ENCODE data around the gene MARCO.

MARCO gene

DNA sequence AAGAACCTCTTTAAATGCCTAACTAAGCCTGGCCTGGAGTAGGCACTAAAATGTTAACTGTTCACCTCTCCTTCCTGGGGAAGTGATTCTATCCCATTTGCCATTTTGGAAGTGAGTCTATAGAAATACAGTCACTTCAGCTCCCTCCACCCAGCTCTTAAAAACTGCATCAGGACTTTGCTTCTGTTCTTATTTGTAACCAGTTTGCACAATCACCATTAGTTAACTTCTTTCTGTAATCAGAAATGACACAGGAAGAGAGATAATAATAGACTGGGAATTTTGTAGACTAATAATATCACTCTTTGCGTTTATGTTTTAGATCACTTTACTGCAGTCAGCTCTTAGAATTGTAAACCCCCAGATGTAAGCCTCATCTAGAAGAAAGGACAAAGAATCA lies 16.0 kb upstream of the MARCO start:
- CTCF ChIA-PET, result no interaction called here
- POLR2A ChIA-PET, result no interaction called here
- DNase-seq (ENCODE audit: extremely low spot score), result no peak
- TF ChIP-seq TARDBP (IDR thresholded peaks at IDR 0.05) (no peak), L3MBTL2 (conservative IDR thresholded peaks at IDR 0.05) (no peak), ELF4 (IDR thresholded peaks at IDR 0.05) (no peak), BHLHE40 (IDR thresholded peaks at IDR 0.05; ENCODE audit: borderline replicate concordance) (no peak), FOXA1 (IDR thresholded peaks at IDR 0.05) (no peak), HDGF (IDR thresholded peaks at IDR 0.05; ENCODE audit: borderline replicate concordance) (no peak)

DNA sequence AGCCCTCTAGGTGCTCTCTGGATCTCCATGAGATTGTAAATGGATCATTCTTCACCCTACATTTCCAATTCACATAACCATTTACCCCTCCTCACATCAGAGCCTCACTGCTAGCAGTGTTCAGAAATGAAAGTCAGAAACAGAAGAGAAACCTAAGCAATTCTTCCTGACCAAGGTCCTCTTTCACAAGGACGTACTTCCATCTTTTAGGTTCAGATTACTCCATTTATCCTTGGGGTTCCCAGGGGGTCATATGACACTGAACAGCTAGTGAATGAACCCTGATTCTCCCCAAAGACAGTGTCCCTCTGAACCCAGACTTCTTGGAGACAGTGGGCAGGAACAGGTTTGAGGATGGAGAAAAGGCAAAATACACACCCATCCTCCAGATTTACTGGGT lies 12.9 kb upstream of the MARCO start:
- no peak for DNase-seq (ENCODE audit: extremely low spot score)
- POLR2A ChIA-PET, result no interaction called here
- CTCF ChIA-PET, result no interaction called here
- TF ChIP-seq ARNT (IDR thresholded peaks at IDR 0.05) (no peak), BHLHE40 (IDR thresholded peaks at IDR 0.05; ENCODE audit: borderline replicate concordance) (no peak), L3MBTL2 (conservative IDR thresholded peaks at IDR 0.05) (no peak), CTBP1 (IDR thresholded peaks at IDR 0.05; ENCODE audit: borderline replicate concordance) (no peak), SUZ12 (IDR thresholded peaks at IDR 0.05) (no peak), ZNF384 (IDR thresholded peaks at IDR 0.05) (no peak), NFRKB (IDR thresholded peaks at IDR 0.05) (no peak), SP1 (IDR thresholded peaks at IDR 0.05) (no peak), FOXK2 (IDR thresholded peaks at IDR 0.05) (no peak), HDGF (IDR thresholded peaks at IDR 0.05; ENCODE audit: borderline replicate concordance) (no peak), FOXA1 (IDR thresholded peaks at IDR 0.05) (no peak)
- TF ChIP-seq, protein P1, sequence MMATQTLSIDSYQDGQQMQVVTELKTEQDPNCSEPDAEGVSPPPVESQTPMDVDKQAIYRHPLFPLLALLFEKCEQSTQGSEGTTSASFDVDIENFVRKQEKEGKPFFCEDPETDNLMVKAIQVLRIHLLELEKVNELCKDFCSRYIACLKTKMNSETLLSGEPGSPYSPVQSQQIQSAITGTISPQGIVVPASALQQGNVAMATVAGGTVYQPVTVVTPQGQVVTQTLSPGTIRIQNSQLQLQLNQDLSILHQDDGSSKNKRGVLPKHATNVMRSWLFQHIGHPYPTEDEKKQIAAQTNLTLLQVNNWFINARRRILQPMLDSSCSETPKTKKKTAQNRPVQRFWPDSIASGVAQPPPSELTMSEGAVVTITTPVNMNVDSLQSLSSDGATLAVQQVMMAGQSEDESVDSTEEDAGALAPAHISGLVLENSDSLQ (IDR thresholded peaks at IDR 0.05), result no peak

DNA sequence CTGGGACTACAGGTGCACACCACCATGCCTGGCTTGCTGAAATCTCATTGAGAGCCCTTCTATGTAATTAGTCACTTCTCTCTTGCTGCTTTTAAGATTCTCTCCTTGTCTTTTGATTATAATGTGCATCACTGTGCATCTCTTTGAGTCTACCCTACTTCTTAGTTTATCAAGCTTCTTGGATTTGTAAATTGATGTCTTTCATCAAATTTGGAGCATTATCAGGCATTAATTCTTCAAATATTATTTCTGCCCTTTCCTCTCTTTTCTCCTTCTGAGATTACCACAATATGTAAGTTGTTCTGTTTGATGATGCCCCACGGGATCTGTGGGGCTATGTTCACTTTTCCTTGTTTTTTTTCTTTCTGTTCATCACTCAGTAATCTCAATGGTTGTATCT lies 9.0 kb upstream of the MARCO start:
- TF ChIP-seq SP1 (IDR thresholded peaks at IDR 0.05), result no peak
- TF ChIP-seq HDGF (IDR thresholded peaks at IDR 0.05; ENCODE audit: borderline replicate concordance), result no peak
- TF ChIP-seq CTBP1 (IDR thresholded peaks at IDR 0.05; ENCODE audit: borderline replicate concordance), result no peak
- TF ChIP-seq ZNF384 (IDR thresholded peaks at IDR 0.05), result no peak
- ChIA-PET CTCF (no interaction called here), POLR2A (no interaction called here)
- DNase-seq (ENCODE audit: extremely low spot score), result no peak

DNA sequence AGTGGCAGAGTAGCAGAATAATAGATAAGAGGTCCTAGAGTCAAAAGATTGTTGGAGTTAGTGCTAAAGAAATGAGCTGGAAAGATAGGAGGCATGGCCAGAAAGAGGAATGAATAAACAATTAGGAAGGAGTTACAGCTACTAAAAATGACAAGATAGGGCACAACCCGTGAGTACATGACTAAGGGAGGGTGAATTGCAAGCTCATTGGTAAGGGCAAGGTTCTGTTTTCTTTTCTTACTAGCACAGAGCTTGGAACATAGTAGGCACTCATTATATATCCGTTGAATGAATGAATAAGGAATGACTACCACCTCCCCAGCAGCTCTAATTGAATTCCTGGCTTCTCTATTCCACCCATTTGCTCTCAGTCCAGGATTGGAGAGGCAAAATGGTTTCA lies 5.7 kb upstream of the MARCO start:
- ChIA-PET POLR2A (no interaction called here), CTCF (no interaction called here)
- TF ChIP-seq ARNT (IDR thresholded peaks at IDR 0.05) (no peak), FOXK2 (IDR thresholded peaks at IDR 0.05) (no peak), NFRKB (IDR thresholded peaks at IDR 0.05) (no peak), SUZ12 (IDR thresholded peaks at IDR 0.05) (no peak), SP1 (IDR thresholded peaks at IDR 0.05) (no peak), HDGF (IDR thresholded peaks at IDR 0.05; ENCODE audit: borderline replicate concordance) (no peak), CTBP1 (IDR thresholded peaks at IDR 0.05; ENCODE audit: borderline replicate concordance) (no peak), L3MBTL2 (conservative IDR thresholded peaks at IDR 0.05) (no peak), FOXA1 (IDR thresholded peaks at IDR 0.05) (no peak), FOXM1 (IDR thresholded peaks at IDR 0.05; ENCODE audit: borderline replicate concordance) (no peak), ELF4 (IDR thresholded peaks at IDR 0.05) (no peak), BHLHE40 (IDR thresholded peaks at IDR 0.05; ENCODE audit: borderline replicate concordance) (no peak), ZNF384 (IDR thresholded peaks at IDR 0.05) (no peak), TARDBP (IDR thresholded peaks at IDR 0.05) (no peak), LEF1 (IDR thresholded peaks at IDR 0.05; ENCODE audit: borderline replicate concordance) (no peak)
- TF ChIP-seq, protein P1 (IDR thresholded peaks at IDR 0.05), result no peak
- no peak for DNase-seq (ENCODE audit: extremely low spot score)

DNA sequence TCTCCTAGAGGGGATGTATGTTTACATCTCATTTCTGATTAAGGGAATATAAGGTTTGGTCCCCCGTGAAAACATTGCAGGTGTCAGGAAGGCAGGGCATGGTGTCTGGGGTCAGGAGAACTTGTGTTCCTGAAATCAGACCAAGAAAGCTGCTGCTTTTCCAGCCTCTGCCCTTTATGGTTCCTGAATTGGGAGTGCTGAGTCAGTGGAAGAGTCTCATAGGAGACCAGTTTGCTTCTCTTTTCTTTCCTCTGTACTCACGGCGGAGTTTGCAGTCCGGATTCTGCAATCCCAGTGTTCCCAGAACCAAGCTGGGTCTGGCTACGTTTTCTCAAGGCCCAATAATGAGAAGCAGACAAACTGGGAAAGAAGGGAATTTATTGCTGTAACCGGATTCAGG lies 5.1 kb upstream of the MARCO start:
- CTCF ChIA-PET, result no interaction called here
- TF ChIP-seq NFRKB (IDR thresholded peaks at IDR 0.05), result no peak
- no peak for TF ChIP-seq FOXM1 (IDR thresholded peaks at IDR 0.05; ENCODE audit: borderline replicate concordance)
- no peak for TF ChIP-seq ARNT (IDR thresholded peaks at IDR 0.05)
- no peak for TF ChIP-seq HDGF (IDR thresholded peaks at IDR 0.05; ENCODE audit: borderline replicate concordance)
- TF ChIP-seq L3MBTL2 (conservative IDR thresholded peaks at IDR 0.05), result no peak
- TF ChIP-seq FOXK2 (IDR thresholded peaks at IDR 0.05), result no peak
- POLR2A ChIA-PET, result no interaction called here
- DNase-seq (ENCODE audit: extremely low spot score), result no peak

DNA sequence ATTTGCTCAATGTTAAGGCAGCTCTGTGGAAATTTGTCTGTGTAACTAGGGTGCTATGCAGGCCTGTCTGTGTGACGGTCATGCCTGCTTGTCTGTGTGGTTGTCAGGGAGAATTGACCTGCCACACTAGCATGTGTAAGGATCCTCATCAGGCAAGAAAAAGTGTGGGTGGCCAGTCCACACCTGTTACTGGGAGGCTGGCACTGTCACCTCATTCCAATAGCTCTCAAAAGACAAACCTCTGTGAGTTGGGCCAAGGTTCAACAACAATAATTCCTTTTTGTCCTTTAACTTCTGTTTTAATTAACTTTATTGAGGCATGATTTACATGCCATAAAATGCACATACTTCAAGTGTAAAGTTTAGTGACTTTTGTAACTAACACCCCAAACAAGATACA lies 4.2 kb upstream of the MARCO start:
- DNase-seq (ENCODE audit: extremely low spot score), result no peak
- ChIA-PET POLR2A (no interaction called here), CTCF (no interaction called here)
- TF ChIP-seq HDGF (IDR thresholded peaks at IDR 0.05; ENCODE audit: borderline replicate concordance) (no peak), LEF1 (IDR thresholded peaks at IDR 0.05; ENCODE audit: borderline replicate concordance) (no peak), CTBP1 (IDR thresholded peaks at IDR 0.05; ENCODE audit: borderline replicate concordance) (no peak), BHLHE40 (IDR thresholded peaks at IDR 0.05; ENCODE audit: borderline replicate concordance) (no peak), ZNF384 (IDR thresholded peaks at IDR 0.05) (no peak), TARDBP (IDR thresholded peaks at IDR 0.05) (no peak), ARNT (IDR thresholded peaks at IDR 0.05) (no peak), SP1 (IDR thresholded peaks at IDR 0.05) (no peak), FOXA1 (IDR thresholded peaks at IDR 0.05) (no peak), NFRKB (IDR thresholded peaks at IDR 0.05) (no peak), ELF4 (IDR thresholded peaks at IDR 0.05) (no peak)
- TF ChIP-seq, protein P1 (IDR thresholded peaks at IDR 0.05), result no peak

DNA sequence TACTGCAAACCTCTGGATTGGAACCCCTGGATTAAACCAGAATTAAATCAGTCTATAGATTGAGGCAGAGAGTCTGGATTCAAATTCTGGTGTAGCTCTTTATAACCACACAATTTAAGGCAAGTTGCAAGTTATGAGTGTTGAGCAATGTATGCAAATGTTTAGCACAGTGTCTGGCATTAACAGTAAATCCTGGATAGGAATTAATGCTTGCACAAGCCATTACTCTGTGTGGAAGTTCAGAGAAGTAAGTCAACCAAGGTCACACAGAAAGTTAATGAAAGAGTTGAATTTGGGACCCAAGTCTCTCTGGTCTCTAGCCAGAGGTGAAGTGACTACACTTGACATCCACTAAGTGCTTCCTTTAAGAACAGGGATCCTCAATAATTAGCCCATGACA lies 2.0 kb upstream of the MARCO start:
- TF ChIP-seq TARDBP (IDR thresholded peaks at IDR 0.05) (no peak), SUZ12 (IDR thresholded peaks at IDR 0.05) (no peak), L3MBTL2 (conservative IDR thresholded peaks at IDR 0.05) (no peak)
- TF ChIP-seq, protein P1 (IDR thresholded peaks at IDR 0.05), result no peak
- no peak for DNase-seq (ENCODE audit: extremely low spot score)
- POLR2A ChIA-PET, result no interaction called here
- CTCF ChIA-PET, result no interaction called here

All from HEK293T (cell line).